GM19025 (cell line): Measurements from ENCODE around the gene TNFRSF21.

Experiments used
- ATAC-seq: cut with Tn5 transposase; IDR thresholded peaks from one replicate; pipeline ENCODE4 v1.9.1; 2021; ENCODE audit warnings: mild to moderate bottlenecking, low read depth, moderate library complexity; ENCODE audit not compliant: unreplicated experiment

TNFRSF21 gene

DNA sequence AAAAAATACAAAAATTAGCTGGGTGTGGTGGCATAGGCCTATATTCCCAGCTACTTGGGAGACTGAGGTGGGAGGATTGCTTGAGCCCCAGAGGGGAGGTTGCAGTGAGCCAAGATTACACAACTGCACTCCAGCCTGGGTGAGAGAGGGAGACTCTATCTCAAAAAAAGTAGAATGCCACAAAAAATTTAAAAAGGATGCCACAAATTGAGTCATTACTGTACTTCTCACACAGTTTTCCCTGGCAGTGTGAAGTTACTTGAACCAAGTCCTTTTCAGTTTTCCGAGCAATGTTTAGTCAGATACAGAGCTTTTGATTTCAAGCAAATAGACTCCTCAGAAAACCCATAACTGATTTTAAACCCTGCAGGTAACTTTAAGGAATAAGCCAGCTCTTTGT, 53.3 kb downstream of the TNFRSF21 start:
- ATAC-seq, result no peak

DNA sequence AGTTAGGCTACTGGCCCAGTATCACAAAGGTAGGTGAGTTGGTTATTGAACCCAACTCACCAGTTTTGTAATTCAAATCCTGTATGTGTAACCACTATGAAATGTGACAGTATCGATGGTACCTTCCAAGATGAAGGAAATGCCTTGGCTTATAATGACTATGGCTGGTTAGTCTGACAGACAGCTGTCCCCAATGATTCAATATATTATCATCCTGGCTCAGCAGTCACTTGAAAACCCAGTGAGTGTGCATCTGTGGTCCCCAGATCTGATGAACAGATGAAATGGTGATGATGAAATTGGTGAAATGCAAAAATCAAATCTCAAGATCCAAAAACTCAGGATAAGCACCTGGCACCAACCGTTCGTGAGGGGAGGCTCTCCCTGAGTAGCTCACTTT, 54.8 kb downstream of the TNFRSF21 start:
- ATAC-seq, result no peak

DNA sequence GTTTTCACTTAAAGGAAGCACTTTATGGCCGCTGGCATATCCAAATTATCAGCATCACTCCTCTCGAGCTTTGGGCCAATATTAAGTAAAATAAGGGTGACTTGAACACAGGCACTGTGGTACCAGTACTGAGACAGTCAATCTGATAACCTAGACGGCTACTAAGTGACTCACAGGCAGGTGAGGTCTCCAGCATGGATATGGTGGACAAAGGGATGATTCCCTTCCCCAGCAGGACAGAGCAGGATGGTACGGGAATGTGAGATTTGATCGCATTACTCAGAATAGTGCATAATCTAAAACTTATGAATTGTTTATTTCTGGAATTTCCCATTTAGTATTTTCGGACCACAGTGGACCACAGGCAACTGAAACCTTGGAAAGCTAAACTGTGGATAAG, 55.7 kb downstream of the TNFRSF21 start:
- ATAC-seq, result no peak

DNA sequence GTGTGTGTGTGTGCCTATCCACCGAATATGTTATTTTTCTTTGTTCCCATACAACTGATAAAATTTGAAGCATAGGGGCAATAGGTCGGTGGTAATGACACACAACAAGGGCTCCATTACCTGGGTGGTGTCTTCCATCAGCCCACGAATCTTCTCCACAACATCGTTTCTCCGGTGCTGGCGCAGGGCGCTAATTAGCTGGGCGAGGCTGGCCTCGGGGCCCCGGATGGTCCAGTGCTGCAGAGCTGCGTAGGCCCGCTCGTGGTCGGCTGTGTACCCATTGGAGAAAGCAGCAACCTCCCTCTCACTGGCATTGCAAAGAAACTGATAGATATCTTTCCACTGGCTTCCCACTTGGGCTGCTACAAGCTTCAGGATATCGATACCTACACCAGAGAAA, 56.6 kb downstream of the TNFRSF21 start:
- no peak for ATAC-seq

DNA sequence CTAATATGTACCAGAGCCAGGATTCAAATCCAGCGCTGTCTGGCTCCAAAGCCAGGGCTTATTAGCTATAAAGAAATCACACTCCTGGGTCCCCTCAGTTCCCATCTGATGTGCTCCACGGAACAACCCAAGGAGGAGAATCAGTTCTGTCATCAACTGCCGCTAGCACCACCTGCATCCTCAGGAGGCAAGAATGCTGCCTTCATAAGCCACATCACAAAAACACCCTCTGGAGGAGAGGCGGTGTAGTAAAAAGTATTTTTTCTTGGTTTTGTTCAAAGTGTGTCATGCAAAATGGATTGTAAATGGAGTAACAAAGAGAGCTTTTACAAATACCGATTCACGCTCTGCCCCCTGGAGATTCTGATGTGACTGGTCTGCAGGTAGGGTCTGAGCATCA, 57.1 kb downstream of the TNFRSF21 start:
- ATAC-seq, result no peak

DNA sequence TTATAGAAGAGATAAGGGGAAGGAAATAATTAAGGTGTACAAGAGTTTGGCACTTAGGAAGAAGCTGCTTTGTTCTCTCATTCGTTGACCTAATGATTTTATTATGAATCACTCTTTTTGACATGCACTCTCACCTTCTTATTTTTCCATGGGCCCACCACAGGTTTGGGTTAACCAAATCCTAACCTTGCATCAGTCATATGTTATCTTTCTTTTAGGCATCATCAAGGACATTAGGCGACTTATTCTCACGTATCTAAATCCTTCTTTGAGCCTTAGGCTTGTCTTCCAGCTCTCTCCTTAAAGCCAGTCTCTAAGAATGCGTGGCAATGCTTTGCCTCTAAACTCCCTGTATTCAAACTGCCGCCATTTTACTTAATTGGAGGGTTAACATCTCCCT, 58.3 kb downstream of the TNFRSF21 start:
- ATAC-seq, result no peak

DNA sequence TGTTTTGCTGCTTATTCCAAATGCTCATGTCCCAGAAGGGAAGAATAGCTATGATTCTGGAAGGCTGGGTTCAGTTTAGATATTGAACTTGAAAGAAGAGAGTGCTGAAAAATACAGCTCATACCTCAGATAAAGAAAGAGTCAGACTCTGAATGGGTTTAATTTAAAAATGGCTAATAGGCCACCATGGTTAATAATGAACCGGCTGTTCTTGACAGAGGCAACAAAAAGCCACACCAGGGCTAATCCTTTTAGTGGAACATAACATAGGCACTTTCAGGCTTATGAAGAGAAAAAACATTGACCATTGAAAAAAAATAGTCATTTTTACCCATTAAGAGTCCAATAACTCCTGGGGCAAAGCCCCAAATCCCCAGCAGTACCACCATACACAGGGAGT, 59.4 kb downstream of the TNFRSF21 start:
- no peak for ATAC-seq

DNA sequence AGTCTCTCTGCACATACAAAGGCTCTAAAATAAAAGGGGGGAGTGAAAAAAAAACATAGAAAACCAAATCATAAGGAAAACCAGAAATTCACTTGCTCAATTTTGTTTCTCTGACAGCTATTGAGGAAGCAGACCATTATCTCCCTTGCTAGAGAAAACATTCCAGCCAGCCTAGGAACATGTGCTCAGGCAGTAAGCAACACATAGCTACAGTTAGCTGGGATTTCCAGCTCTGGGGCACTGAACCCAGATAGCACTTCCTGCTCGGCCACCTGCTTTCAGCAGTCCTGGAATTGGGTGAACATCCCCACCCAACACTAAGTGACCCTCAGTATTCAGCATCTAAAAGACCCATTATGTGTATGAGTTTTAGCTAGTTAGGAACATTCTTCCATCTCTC, 61.3 kb downstream of the TNFRSF21 start:
- ATAC-seq, result no peak

DNA sequence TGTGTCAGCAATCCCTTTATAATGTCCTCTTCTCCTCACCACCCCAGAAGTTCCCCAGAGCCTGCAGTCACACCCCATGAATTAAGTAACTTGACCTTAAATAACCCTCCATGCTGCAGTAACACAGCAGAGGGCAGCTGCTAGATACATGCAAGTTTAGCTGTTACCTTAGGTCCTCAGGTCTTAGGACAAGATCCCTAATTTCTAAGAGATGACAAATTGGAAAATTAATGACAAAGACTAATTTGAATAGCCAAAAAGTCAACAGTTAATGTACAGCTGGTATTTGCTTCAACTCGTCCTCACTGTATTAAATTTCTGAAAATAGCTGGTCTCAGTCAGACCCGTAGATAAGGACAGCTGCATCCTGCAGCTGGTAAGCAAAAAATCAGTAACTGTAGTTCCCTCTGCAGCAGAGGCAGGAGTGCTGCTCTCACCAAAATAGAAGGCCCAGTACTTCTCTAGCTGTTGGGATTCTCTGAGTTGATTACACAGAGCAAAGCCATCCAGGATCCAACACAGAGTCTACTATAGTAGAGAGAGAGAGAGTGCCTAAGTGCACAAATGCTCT, 62.4 kb downstream of the TNFRSF21 start:
- ATAC-seq, result peak; percentile 31

DNA sequence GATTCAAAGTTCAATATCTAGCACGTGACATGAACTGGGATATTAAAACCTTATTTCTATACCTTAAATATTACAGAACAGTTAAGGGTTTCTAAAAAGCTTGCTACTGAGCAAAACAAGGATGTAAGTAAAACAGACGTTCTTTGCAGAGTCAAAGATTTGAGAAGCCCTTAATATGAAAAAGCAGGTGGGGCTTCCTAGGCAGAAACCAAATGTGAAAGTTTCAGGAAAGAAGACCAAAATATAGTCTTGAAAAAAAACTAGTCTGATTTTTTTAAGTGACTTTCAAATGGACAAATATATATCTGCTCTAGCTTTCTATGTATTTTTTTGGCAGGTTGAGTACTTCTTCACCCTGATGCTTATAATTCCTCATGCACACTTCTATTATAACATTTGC, 63.2 kb downstream of the TNFRSF21 start:
- ATAC-seq, result no peak

DNA sequence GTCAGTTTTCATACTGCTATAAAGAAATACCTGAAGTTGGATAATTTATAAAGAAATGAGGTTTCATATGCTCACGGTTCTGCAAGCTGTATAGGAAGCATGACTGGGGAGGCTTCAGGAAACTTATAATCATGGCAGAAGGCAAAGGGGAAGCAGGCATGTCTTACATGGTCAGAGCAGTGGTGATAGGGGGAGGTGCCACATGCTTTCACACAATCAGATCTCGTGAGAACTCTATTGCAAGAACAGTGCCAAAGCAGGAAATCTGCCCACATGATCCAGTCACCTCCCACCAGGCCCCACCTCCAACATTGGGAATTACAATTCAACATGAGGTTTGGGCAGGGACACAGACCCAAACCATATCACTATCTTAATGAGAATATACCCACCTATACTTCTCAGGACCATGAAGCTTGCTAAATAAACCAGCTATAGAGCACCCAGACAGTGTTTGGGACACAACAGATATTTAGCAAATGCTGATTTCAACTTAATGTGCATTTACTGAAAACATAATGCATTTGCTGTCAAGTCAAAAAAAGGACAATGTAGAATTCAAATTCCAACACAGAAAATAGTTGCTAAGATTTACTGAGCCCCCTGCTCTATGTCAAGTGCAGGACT, 63.8 kb downstream of the TNFRSF21 start:
- no peak for ATAC-seq

DNA sequence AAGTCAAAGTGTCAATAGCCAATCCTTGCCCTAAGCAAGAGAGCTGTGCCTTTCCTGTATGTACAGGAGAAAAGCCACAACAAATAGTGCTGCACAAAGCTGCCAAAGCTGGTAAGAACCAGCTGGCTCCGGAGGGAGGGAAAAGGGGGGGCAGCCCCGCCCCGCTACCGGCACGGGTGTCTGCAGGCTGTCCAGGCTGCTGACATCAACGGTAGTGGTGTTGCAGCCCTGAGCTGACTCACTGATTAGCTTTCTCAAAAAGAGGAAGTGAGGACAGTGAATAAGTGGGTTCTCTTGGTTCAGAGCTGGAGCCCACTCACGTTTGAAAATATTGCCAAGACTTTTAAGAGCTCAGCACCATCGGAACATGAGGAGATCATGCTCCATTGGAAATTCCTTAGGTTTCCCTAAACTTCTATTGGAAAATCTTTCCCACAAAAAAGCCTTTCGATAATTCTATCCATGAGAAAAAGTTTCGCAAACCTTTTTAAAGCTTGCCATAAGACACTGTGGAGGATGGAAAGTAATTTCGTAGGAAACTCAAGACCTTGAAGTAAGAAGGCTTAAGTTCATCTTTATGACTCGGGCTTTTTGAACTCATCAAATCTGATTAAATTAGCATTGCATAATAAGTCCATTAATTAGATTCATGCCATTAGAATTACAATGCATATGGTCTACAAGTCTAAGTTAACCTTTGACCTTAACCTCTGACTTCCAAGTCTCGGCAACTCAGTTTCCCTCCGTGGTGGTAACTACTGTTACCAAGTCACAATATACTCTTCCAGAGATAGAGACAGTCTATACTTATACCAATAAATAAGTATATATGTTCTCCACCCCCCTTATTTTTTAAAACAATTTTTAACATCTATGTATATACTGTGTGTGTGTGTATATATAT, 67.0 kb downstream of the TNFRSF21 start:
- ATAC-seq, result peak; percentile 97

DNA sequence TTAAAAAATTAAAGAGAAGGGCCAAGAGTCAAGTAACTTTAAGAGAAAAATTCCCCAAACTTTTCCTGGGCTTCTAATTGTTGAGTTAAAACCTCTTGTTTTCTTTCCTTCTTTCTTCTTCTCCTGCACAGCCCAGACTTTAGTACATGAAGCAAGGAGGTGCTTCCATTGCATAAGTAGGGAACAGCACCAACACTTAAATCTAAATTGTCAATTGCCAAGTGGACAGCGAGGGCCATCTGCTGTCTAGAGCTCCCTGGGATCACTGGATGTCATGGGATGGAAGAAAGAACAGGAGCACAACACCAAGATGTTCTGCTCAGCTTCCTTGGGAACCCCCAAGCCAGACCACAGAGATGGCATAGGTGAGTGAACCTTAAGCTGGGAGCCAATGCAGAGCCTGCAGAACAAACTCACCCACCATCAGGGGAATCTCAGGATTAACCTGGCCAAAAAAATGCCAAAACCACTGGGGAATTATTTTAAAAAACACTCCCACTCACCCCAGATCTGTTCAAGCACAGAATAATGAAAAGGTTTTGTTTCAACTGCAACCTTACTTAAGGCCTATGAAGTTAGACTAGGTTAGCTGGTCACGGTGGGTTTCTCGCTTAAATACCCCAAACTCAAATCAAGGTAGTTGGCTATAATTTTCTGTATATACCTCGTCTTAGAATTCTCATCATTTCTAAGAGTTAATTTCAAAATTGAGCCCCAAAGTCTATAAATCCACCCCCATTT, 67.8 kb downstream of the TNFRSF21 start:
- no peak for ATAC-seq

DNA sequence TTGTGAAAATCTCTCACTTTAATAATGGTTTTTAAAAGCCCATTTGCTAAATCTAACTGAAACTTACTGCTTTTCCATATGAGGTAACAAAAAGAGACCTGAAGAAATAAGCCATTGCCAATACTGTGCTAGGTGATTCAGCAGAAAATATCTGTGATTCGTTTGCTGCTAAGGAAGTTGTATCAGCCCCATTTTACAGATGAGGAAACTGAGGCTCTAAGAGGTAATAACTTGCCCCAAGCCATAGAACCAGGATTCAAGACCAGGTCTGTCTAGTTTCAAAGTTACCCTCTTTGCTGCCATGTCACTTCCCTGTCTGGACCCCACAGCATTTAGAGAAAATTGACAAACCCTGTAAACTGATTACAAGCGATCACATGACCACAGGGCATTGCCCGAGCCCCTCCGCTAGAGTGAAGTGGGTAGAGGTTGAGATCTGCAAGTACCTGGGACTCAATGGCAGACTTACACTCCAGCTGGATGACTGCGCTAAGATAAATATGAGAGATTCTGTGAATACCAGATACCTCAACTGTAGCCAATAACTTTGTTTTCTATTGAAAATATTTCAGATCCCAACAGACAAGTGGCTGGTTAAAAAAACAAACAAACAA, 69.3 kb downstream of the TNFRSF21 start:
- no peak for ATAC-seq

DNA sequence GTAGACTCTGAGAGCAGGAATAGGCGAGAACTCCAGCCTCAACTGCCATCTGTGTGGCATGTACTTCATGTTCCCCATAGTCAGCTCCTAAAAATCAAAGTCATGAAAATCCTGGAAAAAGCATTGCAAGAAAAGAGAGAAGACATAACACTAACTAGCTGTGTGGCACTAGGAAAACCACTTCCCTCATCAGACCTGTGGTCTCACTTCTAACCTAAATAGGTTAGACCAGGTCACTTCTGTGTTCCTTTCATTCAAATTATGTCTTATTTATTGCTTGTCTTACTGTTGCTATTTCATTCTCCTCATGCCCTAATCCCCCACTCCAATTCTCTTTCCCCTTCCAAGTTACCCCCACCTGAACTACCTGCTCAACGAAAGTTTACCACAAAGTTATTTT, 70.2 kb downstream of the TNFRSF21 start:
- ATAC-seq, result no peak

DNA sequence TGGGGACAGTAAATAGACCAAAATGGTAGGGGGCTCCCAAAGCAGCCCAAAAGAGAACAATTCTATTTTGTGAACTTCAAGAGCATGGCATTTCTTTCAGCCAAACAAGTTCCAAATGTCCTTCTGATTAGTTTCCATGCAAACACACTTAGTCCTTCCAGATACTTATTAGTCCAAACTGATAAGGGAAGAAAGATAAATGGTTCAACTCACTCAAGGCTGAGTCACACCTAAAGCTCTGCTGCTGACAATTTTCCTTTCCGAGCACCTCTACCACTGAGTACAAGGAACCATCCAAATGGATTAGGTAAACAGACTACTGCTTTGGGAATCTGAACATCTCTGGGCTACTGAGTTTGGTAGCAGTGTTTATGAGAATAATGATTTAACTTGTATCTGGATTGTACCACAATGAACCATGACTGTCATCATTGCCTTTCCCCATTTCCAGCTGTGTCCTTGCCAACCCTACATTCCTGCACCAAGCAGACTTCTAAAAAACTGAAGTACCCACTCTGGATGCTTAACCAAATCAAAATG, 71.2 kb downstream of the TNFRSF21 start:
- ATAC-seq, result no peak

DNA sequence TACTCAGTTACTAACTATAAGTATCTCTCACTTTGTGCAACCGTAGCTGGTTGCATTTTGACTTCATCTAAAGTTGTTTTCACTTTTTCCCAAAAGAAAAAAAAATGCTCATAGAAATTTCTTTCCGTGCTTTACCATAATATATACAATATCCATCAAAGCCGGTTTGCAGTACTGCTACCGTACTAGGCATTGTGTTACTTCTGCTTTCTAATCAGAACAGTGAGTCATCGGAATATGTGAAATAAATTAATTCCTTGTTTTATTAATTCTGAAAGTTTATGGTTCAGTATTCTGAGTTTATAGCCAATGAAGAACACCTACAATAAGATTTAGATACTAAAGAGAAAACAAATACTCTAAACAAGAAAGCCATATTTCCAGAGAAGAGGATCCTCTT, 72.5 kb downstream of the TNFRSF21 start:
- no peak for ATAC-seq

DNA sequence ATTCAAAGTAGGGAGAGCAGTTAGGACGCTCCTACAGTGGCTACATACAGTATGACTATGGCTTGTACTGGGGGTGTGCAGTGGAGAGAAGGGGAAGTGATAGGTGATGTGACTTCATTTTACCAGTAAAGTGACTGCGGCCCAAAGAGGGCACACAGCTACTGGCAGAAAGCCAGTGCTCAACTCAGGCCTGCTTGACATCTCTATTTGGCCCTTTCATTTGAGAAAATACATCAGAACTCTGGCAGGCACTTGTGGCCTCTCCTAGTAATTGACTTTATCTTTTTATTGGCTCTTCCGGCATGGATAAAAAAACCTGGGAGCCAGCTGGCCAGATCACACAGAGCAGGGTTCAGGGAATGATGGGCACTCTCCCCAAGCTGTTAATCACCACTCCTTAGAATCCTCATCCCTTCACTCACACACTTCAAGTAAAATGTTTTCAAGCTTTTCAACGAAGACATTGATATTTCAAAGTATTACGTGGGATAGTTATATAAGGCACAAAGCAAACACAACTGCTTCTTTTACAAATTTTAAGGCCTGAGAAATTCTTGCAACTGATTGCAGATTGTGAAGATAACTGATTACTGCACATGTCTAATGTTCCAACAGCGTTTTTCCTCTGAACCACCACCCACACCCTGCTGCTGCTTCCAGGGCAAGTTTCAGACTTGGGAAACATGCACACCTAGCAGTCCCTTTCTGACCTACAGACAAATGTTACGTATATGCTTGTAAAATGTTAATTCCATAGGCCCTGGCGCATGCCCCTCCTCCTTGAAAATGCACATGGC, 73.5 kb downstream of the TNFRSF21 start:
- no peak for ATAC-seq

DNA sequence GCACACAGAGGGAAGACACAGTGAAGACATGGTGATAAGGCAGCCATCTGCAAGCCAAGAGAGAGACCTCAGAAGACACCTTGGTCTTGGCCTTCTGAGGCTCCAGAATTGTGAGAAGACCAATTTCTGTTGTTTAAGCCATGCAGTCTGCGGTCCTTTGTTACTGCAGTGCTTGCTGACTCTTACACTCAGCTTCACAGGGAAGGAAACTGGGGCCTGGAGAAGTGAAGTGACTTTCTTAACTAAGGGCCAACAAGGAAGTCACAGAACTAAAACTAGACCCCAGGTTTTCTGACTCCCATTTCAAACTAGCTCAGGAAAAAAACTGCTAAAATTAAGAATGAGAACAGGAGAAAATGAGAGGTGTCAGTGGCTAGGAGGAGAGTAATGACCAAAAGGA, 74.3 kb downstream of the TNFRSF21 start:
- no peak for ATAC-seq
